ENCODE data around the gene TNFRSF12A.

Gene TNFRSF12A

GRCh38 chr16:3070608-3071111 is 50.5 kb downstream of the TNFRSF12A start:
- DNase-seq = no peak

GRCh38 chr16:3071655-3072054 is 51.5 kb downstream of the TNFRSF12A start:
- no peak for DNase-seq
